Memory B cell (primary cell): ENCODE data around the gene THUMPD1.
"Not testable (repeated sequence)": the region's sequence is repeated elsewhere in the genome, so short reads cannot be mapped to it uniquely, and the experiment has no call there.

ENCODE experiments used
- ATAC-seq: fragments of 150-1000 bp; cut with Tn5 transposase; 2 replicates; pipeline ENCODE4 v1.10.0; 2021; ENCODE audit warnings: low read depth, mild to moderate bottlenecking, moderate library complexity
- DNase-seq, 2 donors: peaks; one replicate each; pipeline ENCODE4 v3.0.0; 2022; ENCODE audit warnings: low spot score in 2 of 2
- H3K27ac Mint-ChIP-seq: one replicate; pipeline ENCODE4 v1.8.0; 2022; ENCODE audit warnings: mild to moderate bottlenecking, moderate library complexity, mixed read lengths
- H3K27me3 Mint-ChIP-seq: one replicate; pipeline ENCODE4 v1.8.0; 2022; ENCODE audit warnings: mixed read lengths
- H3K36me3 Mint-ChIP-seq: one replicate; pipeline ENCODE4 v1.8.0; 2022; ENCODE audit warnings: mild to moderate bottlenecking, mixed read lengths
- H3K4me1 Mint-ChIP-seq: one replicate; pipeline ENCODE4 v1.8.0; 2022; ENCODE audit warnings: mixed read lengths
- H3K4me3 Mint-ChIP-seq: one replicate; pipeline ENCODE4 v1.8.0; 2022; ENCODE audit warnings: mild to moderate bottlenecking, moderate library complexity, mixed read lengths
- H3K9me3 Mint-ChIP-seq: one replicate; pipeline ENCODE4 v1.8.0; 2022; ENCODE audit warnings: mixed read lengths

The THUMPD1 gene

GRCh38 chr16:20740007-20740883 is 1.4 kb downstream of the THUMPD1 start:
- Mint-ChIP-seq H3K4me3 (peak overlapping the region; percentile 95), H3K27ac (peak overlapping the region; percentile 94), H3K36me3 (peaks cover 17% of the 10 kb centered on the region), H3K27me3 (no peaks in the 10 kb centered on the region), H3K4me1 (peaks cover 13% of the 10 kb centered on the region), H3K9me3 (no peaks in the 10 kb centered on the region)
- ATAC-seq (no peak), DNase-seq (no peak)

GRCh38 chr16:20735490-20735889 is 6.1 kb downstream of the THUMPD1 start:
- DNase-seq (no peak), ATAC-seq (no peak)
- no peak overlapping the region for H3K27ac Mint-ChIP-seq
- H3K4me3 Mint-ChIP-seq, result no peak overlapping the region
- peaks cover 9% of the 10 kb centered on the region for H3K4me1 Mint-ChIP-seq
- H3K27me3 Mint-ChIP-seq, result no peaks in the 10 kb centered on the region
- no peaks in the 10 kb centered on the region for H3K9me3 Mint-ChIP-seq
- peaks cover 20% of the 10 kb centered on the region for H3K36me3 Mint-ChIP-seq

- ATAC-seq (no peak), DNase-seq (no peak)
- no peaks in the 10 kb centered on the region for H3K9me3 Mint-ChIP-seq
- H3K36me3 Mint-ChIP-seq, result peaks cover 20% of the 10 kb centered on the region
- H3K27me3 Mint-ChIP-seq, result no peaks in the 10 kb centered on the region
- H3K4me3 Mint-ChIP-seq, result no peak overlapping the region
- H3K27ac Mint-ChIP-seq, result no peak overlapping the region
- peaks cover 5% of the 10 kb centered on the region for H3K4me1 Mint-ChIP-seq
Observed at GRCh38 chr16:20734782-20735181, 6.8 kb downstream of the THUMPD1 start.

- Mint-ChIP-seq H3K4me3 (no peak overlapping the region), H3K27ac (peak overlapping the region; percentile 11), H3K4me1 (peaks cover 5% of the 10 kb centered on the region), H3K27me3 (no peaks in the 10 kb centered on the region), H3K9me3 (no peaks in the 10 kb centered on the region), H3K36me3 (peaks cover 20% of the 10 kb centered on the region)
- DNase-seq (no peak), ATAC-seq (no peak)
Observed at GRCh38 chr16:20734056-20734455, 7.6 kb downstream of the THUMPD1 start.

DNA sequence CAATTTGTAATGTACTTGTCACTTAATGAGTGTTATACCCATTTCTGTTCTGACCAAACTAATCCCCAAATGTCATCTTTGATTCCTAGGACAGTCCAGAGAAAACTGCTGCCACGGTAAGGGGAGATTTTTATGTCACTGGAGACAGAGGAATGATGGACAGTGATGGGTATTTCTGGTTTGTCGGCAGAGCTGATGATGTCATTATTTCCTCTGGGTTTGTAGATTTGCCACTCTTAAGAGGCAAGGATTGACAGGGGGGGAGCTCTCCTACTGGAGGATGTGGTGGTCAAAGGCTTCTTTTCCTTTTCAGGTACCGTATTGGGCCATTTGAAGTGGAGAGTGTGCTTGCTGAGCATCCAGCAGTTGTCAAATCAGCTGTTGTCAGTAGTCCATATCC is 12.5 kb downstream of the THUMPD1 start:
- Mint-ChIP-seq H3K27me3 (no peaks in the 10 kb centered on the region), H3K36me3 (peaks cover 2% of the 10 kb centered on the region), H3K9me3 (no peaks in the 10 kb centered on the region), H3K27ac (no peak overlapping the region), H3K4me1 (no peaks in the 10 kb centered on the region), H3K4me3 (no peak overlapping the region)
- no peak for ATAC-seq
- no peak for DNase-seq

DNA sequence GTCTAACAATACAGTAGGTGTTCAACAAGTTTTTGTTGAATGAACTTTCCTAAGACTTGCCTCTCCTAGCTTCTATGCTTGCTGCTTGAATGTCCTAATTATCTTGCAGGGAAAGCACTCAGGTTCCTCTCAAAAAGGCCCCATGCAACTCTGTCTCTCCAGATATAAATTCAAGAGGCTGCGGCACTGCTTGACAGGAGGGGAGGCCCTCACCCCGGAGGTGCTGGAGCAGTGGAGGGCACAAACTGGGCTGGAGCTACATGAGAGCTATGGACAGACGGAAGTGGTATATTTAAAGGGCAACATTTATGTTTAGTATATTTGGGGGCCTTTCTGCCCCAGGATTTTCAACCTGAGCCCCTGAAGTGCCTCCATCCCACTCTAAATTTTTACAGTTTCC is 14.4 kb downstream of the THUMPD1 start:
- ATAC-seq (no peak), DNase-seq (no peak)
- Mint-ChIP-seq H3K36me3 (no peaks in the 10 kb centered on the region), H3K27me3 (no peaks in the 10 kb centered on the region), H3K4me1 (no peaks in the 10 kb centered on the region), H3K4me3 (no peak overlapping the region), H3K27ac (no peak overlapping the region), H3K9me3 (no peaks in the 10 kb centered on the region)

DNA sequence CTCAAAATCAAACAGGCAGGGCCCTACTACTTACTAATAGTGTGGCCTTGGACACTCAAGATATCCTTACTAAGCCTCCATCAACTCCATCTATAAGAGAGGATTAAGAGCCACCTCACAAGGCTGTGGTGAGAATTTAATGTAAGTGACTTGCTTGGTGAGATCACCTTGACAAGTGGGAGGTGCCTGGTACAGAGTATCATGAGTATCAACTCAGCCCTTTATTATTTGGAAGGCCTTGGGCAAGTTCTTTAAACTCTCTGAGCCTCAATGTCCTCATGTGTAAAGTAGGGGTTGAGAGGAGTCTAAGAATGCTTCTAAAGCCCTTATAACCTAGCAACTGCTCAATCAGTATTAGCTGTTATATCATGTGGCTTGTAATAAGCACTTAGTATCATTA is 15.0 kb downstream of the THUMPD1 start:
- Mint-ChIP-seq H3K27me3 (no peaks in the 10 kb centered on the region), H3K4me1 (no peaks in the 10 kb centered on the region), H3K36me3 (no peaks in the 10 kb centered on the region), H3K9me3 (no peaks in the 10 kb centered on the region), H3K27ac (no peak overlapping the region), H3K4me3 (no peak overlapping the region)
- DNase-seq (no peak), ATAC-seq (no peak)

- Mint-ChIP-seq H3K27ac (no peak overlapping the region), H3K4me1 (peaks cover 4% of the 10 kb centered on the region), H3K4me3 (no peak overlapping the region), H3K27me3 (no peaks in the 10 kb centered on the region), H3K36me3 (peaks cover 7% of the 10 kb centered on the region), H3K9me3 (no peaks in the 10 kb centered on the region)
- DNase-seq, result no peak
- no peak for ATAC-seq
Observed at GRCh38 chr16:20720251-20720650, 21.4 kb downstream of the THUMPD1 start.

DNA sequence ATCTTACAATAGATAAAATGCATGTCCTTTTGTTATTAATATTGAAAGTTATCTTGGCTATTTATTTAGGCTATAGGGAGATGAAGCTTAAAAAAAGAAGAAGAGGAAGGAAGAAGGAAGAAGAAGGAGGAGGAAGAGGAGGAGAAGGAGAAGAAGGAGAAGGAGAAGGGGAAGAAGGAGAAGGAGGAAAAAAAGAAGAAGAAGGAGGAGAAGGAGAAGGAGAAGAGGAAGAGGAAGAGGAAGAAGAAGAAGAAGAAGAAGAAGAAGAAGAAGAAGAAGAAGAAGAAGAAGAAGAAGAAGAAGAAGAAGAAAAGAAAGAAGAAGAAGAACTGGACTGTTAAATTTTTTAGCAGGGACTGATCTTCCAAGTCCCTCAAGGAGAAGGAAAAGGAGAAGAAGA is 23.9 kb downstream of the THUMPD1 start:
- not testable (repeated sequence) for H3K4me3 Mint-ChIP-seq, H3K27me3 Mint-ChIP-seq, ATAC-seq, DNase-seq, H3K9me3 Mint-ChIP-seq, H3K27ac Mint-ChIP-seq, H3K36me3 Mint-ChIP-seq, H3K4me1 Mint-ChIP-seq

DNA sequence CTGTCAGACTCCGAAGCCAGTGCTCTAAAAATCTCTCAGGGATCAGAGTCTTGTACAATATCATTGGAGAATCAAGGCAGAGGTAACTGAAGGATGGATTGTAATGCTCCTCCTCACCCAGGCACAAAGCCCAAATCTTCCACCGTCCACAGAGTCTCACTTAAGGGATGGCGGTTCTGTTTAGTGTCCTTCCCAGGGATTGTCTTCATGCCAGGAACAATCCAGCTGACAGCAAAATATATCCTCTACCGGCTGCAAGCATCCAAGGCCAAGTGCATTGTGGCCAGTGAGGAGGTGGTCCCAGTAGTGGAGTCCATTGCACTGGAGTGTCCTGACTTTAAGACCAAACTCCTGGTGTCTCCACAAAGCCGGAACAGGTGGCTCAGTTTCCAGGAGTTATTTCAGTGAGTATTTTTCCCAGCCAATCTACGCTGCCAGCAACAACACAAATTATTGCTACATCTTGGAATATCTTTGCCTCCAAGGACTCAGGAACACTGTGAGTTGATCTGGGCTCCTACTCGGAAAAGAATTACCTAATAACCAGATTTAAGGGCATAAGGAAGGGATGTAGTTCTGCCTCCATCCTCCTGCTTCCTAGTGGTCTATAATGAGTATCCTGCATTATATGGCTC is 30.2 kb downstream of the THUMPD1 start:
- no peaks in the 10 kb centered on the region for H3K4me1 Mint-ChIP-seq
- H3K9me3 Mint-ChIP-seq, result no peaks in the 10 kb centered on the region
- H3K27me3 Mint-ChIP-seq, result no peaks in the 10 kb centered on the region
- H3K27ac Mint-ChIP-seq, result no peak overlapping the region
- peaks cover 3% of the 10 kb centered on the region for H3K36me3 Mint-ChIP-seq
- DNase-seq, result no peak
- no peak overlapping the region for H3K4me3 Mint-ChIP-seq
- ATAC-seq, result no peak

GRCh38 chr16:20708129-20708528 is 33.5 kb downstream of the THUMPD1 start:
- DNase-seq, result peak in 1 of 2 donors; percentile 21

DNA sequence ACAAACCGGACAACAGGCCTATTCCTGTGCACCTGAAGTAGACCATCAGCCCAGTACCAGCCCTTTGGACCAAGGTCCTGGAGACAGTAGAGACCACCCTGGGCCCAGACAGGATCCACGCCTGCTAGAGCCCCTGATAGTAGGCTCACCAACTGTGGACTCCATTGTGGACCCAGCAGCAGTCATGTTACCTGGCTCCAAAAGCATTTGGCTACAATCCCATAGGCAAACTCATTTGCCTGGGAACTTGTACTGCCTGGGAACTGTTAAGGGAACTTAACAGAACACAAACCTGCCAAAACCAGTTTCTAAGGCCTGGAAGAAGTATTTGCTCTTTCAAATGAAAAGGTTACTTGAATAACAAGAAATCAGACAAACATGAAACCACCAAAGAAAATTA is 34.2 kb downstream of the THUMPD1 start:
- peaks cover 16% of the 10 kb centered on the region for H3K36me3 Mint-ChIP-seq

More at GRCh38 chr16:20708129-20708528, 33.5 kb downstream of the THUMPD1 start:
- H3K36me3 Mint-ChIP-seq, H3K27me3 Mint-ChIP-seq, H3K4me3 Mint-ChIP-seq, H3K27ac Mint-ChIP-seq, H3K4me1 Mint-ChIP-seq, ATAC-seq, H3K9me3 Mint-ChIP-seq: not testable (repeated sequence)

GRCh38 chr16:20705972-20706371 is 35.6 kb downstream of the THUMPD1 start:
- ATAC-seq, result not testable (repeated sequence)

More for the DNA sequence above, 34.2 kb downstream of the THUMPD1 start:
- DNase-seq (no peak), ATAC-seq (no peak)
- Mint-ChIP-seq H3K4me3 (no peak overlapping the region), H3K27me3 (no peaks in the 10 kb centered on the region), H3K27ac (no peak overlapping the region), H3K4me1 (no peaks in the 10 kb centered on the region), H3K9me3 (peaks cover under 1% of the 10 kb centered on the region)

GRCh38 chr16:20704281-20704680 is 37.3 kb downstream of the THUMPD1 start:
- Mint-ChIP-seq H3K27me3 (no peaks in the 10 kb centered on the region), H3K27ac (no peak overlapping the region), H3K36me3 (peaks cover 19% of the 10 kb centered on the region), H3K4me3 (no peak overlapping the region), H3K9me3 (peaks cover 5% of the 10 kb centered on the region), H3K4me1 (no peaks in the 10 kb centered on the region)
- DNase-seq (no peak), ATAC-seq (no peak)

More at GRCh38 chr16:20705972-20706371, 35.6 kb downstream of the THUMPD1 start:
- H3K9me3 Mint-ChIP-seq, H3K27ac Mint-ChIP-seq, H3K4me3 Mint-ChIP-seq, H3K27me3 Mint-ChIP-seq, DNase-seq, H3K4me1 Mint-ChIP-seq: not testable (repeated sequence)
- H3K36me3 Mint-ChIP-seq, result peaks cover 19% of the 10 kb centered on the region
